K562 (cell line): ENCODE data around the gene ABCF2. TPM values are rescaled to one million over a fixed set of nuclear protein-coding genes. Genes with fewer than 3 reads are reported as not detected.

Experiments used
- ELK1 ChIP-seq: sonication (generic); formaldehyde crosslinking; IDR thresholded peaks from 2 replicates; pipeline ENCODE4 v1.8.1; 2022; ENCODE audit warnings: missing genetic modification reagents
- RBFOX2 ChIP-seq: fragments of 200-400 bp; formaldehyde crosslinking; IDR thresholded peaks from 2 replicates; pipeline ENCODE4 v1.6.1; 2017; ENCODE audit warnings: low read depth, mild to moderate bottlenecking, low read length, moderate library complexity
- ZBTB11 ChIP-seq, 3 experiments: fragments of 200-800 bp in 1 of 3; fragments of 250-450 bp in 1 of 3; fragments of 450-650 bp in 1 of 3; sonication (Bioruptor Pico) in 1 of 3; sonication (Bioruptor generic) in 1 of 3; formaldehyde crosslinking in 1 of 3; IDR thresholded peaks; 2 replicates each; pipeline versions ENCODE4 v1.6.1 to v1.8.0; 2016 to 2022; ENCODE audit warnings: mild to moderate bottlenecking in 2 of 3, missing genetic modification characterization in 2 of 3, missing compliant biosample characterization in 1 of 3, moderate library complexity in 1 of 3
- ZBTB40 ChIP-seq, 2 experiments: fragments of 450-650 bp in 1 of 2; sonication (generic) in 1 of 2; formaldehyde crosslinking in 1 of 2; IDR thresholded peaks; 2 replicates each; pipeline versions ENCODE4 v1.7.1 to v1.9.0; 2016 to 2022; ENCODE audit warnings: inconsistent platforms in 1 of 2, mild to moderate bottlenecking in 1 of 2, missing genetic modification reagents in 1 of 2
- ZNF639 ChIP-seq, 2 experiments: fragments of 200-800 bp in 1 of 2; sonication (Bioruptor generic) in 1 of 2; sonication (generic) in 1 of 2; formaldehyde crosslinking in 1 of 2; IDR thresholded peaks in 1 of 2; conservative IDR thresholded peaks in 1 of 2; 2 replicates each; pipeline versions ENCODE4 v1.5.0 to v1.6.1; 2016 to 2020; ENCODE audit warnings: missing compliant biosample characterization in 1 of 2, missing genetic modification characterization in 1 of 2, missing genetic modification reagents in 1 of 2
- polyA plus RNA-seq, 8 experiments: library from polyadenylated mRNA; depleted of rRNA in 4 of 8; stranded (reverse) in 5 of 8; unstranded in 3 of 8; fragments of >200 nt; fragmentation: Nextera tagmentation in 2 of 8; fragmentation: Illumina TruSeq in 1 of 8; extraction: Ambion mirVana in 2 of 8; extraction: Trizol in 1 of 8; gene quantifications; 2 replicates each; pipeline versions ENCODE4 v1.2.1 to v1.2.3, GENCODE V29; 2011 to 2014; ENCODE audit warnings: inconsistent platforms in 1 of 8, missing spikeins in 1 of 8
- total RNA-seq, 7 experiments: library from RNA; depleted of rRNA in 6 of 7; stranded (reverse); fragments of >200 nt in 6 of 7; fragmentation: Illumina TruSeq in 2 of 7; extraction: Trizol in 2 of 7; gene quantifications; 2 replicates each; pipeline versions ENCODE4 v1.2.1 to v1.2.3, GENCODE V29; 2011 to 2021; ENCODE audit warnings: low replicate concordance in 1 of 7

The ABCF2 gene
- total and polyA plus RNA-seq, 9 of the 15 experiments (the other 6 are each of a cell fraction or from before 2014, with no cell fraction given), result 62.1 to 224 (median 113) TPM

DNA sequence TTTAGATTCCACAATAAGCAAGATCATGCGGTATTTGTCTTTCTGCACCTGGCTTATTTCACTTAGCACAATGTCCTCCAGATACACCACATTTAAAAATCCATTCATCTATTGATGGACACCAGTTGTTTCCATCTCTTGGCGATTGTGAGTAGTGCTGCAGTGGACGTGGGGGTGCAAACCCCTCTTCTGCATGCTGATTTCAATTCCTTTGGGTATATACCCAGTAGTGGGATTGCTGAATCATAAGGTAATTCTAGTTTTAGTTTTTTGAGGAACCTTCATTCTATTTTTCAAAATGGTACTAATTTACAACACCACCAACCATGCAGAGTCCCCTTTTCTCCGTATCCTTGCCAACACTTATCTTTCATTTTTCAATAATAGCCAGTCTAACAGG is 38.0 kb downstream of the ABCF2 start (continued):
- TF ChIP-seq ZBTB11 (CRISPR knock-in tag; IDR thresholded peaks at IDR 0.05), result no peak
- no peak for TF ChIP-seq ZNF639 (CRISPR knock-in tag; conservative IDR thresholded peaks at IDR 0.05 in 1 of 2, IDR thresholded peaks at IDR 0.05 in 1 of 2)
- no peak for TF ChIP-seq ZBTB40 (IDR thresholded peaks at IDR 0.05)
- TF ChIP-seq ZBTB40 (CRISPR knock-in tag; IDR thresholded peaks at IDR 0.05), result no peak
- no peak for TF ChIP-seq RBFOX2
- no peak for TF ChIP-seq ELK1
